Suprapubic skin (tissue), 3 donors: Measurements from ENCODE around the gene SHANK3.

Experiments
- EP300 ChIP-seq: sonication (generic); formaldehyde crosslinking; IDR thresholded peaks from one replicate; pipeline ENCODE4 v1.6.1; 2017; ENCODE audit warnings: antibody characterized with exemption
- TF ChIP-seq, protein P1 (sequence below), 2 donors: fragments of 200-600 bp in 1 of 2; fragments of 450-650 bp in 1 of 2; sonication (generic) in 1 of 2; IDR thresholded peaks; one replicate each; pipeline ENCODE4 v1.5.1; 2016 to 2019; ENCODE audit warnings: antibody characterized with exemption in 2 of 2, mild to moderate bottlenecking in 1 of 2, moderate library complexity in 1 of 2

GRCh38 chr22:50702261-50702671, 29.6 kb downstream of the SHANK3 start:
- no peak for TF ChIP-seq EP300
- TF ChIP-seq, protein P1, sequence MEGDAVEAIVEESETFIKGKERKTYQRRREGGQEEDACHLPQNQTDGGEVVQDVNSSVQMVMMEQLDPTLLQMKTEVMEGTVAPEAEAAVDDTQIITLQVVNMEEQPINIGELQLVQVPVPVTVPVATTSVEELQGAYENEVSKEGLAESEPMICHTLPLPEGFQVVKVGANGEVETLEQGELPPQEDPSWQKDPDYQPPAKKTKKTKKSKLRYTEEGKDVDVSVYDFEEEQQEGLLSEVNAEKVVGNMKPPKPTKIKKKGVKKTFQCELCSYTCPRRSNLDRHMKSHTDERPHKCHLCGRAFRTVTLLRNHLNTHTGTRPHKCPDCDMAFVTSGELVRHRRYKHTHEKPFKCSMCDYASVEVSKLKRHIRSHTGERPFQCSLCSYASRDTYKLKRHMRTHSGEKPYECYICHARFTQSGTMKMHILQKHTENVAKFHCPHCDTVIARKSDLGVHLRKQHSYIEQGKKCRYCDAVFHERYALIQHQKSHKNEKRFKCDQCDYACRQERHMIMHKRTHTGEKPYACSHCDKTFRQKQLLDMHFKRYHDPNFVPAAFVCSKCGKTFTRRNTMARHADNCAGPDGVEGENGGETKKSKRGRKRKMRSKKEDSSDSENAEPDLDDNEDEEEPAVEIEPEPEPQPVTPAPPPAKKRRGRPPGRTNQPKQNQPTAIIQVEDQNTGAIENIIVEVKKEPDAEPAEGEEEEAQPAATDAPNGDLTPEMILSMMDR (IDR thresholded peaks at IDR 0.05), result no peak
